ENCODE results near the gene DMRT1.

The DMRT1 gene

DNA sequence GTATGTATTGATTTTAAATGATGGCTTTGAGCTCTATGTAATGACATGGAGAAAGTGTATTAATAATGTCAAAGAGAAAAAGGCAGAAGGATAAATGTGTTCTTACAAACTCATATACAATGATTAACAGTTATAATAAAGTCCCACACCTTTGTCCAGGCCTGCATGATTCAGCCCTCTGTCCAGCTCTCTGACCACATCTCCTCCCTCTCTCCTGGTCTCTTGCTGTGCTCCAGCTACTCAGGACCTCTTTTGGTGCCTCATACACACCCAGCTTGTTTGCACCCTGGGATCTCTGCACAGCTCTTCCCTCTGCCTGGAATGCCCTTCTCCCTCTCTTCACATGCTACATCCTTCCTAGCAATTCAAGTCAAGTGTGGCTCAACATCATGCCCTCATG is 37.5 kb upstream of the DMRT1 start:
- TF ChIP-seq CTCF (IDR thresholded peaks at IDR 0.05; ENCODE audit: low read depth, low read length, missing control alignments), result no peak
- no peak overlapping the region for H3K4me3 ChIP-seq (replicated peaks; ENCODE audit: low read depth, low read length)
- no peak for DNase-seq (ENCODE audit: extremely low read depth, low read depth)

DNA sequence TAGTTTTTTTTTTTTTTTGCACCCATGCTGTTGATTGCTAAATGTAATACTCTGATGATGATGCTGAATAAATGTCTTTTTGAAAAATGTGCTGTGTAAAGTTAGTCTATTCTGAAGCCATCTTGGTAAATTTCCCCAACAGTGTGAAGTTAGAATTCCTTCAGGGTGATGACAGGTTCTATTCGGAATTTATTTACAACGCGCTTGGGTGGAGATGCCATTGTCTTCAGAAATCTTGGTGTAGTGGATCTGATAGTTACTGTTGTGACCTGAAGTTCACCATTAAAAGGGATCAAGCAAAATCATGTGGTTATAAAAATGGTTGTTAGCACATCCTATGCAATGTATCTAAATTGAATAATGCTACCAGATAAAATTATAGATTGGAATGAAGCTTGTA is 36.3 kb upstream of the DMRT1 start:
- H3K4me3 ChIP-seq (replicated peaks; ENCODE audit: low read depth, low read length), result no peak overlapping the region
- DNase-seq (ENCODE audit: extremely low read depth, low read depth), result no peak
- TF ChIP-seq CTCF (IDR thresholded peaks at IDR 0.05; ENCODE audit: low read depth, low read length, missing control alignments), result no peak

GRCh38 chr9:806285-807156 is 35.0 kb upstream of the DMRT1 start:
- H3K4me3 ChIP-seq (replicated peaks; ENCODE audit: low read depth, low read length), result no peak overlapping the region
- TF ChIP-seq CTCF (IDR thresholded peaks at IDR 0.05; ENCODE audit: low read depth, low read length, missing control alignments), result peak; percentile 63
- no peak for DNase-seq (ENCODE audit: extremely low read depth, low read depth)

- no peak for DNase-seq (ENCODE audit: extremely low read depth, low read depth)
- no peak for TF ChIP-seq CTCF (IDR thresholded peaks at IDR 0.05; ENCODE audit: low read depth, low read length, missing control alignments)
These were observed 30.4 kb upstream of the DMRT1 start for GRCh38 chr9:811106-811531.

GRCh38 chr9:818958-819357 is 22.5 kb upstream of the DMRT1 start:
- no peak overlapping the region for H3K4me3 ChIP-seq (replicated peaks; ENCODE audit: low read depth, low read length)
- TF ChIP-seq CTCF (IDR thresholded peaks at IDR 0.05; ENCODE audit: low read depth, low read length, missing control alignments), result no peak
- no peak for DNase-seq (ENCODE audit: extremely low read depth, low read depth)

More at GRCh38 chr9:811106-811531, 30.4 kb upstream of the DMRT1 start:
- no peak overlapping the region for H3K4me3 ChIP-seq (replicated peaks; ENCODE audit: low read depth, low read length)

GRCh38 chr9:826500-827280 is 14.8 kb upstream of the DMRT1 start:
- no peak for TF ChIP-seq CTCF (IDR thresholded peaks at IDR 0.05; ENCODE audit: low read depth, low read length, missing control alignments)
- no peak for DNase-seq (ENCODE audit: extremely low read depth, low read depth)
- H3K4me3 ChIP-seq (replicated peaks; ENCODE audit: low read depth, low read length), result no peak overlapping the region
